A549 (cell line): ENCODE measurements around the gene SLIT3. TPM values are rescaled to one million over a fixed set of nuclear protein-coding genes. Genes with fewer than 3 reads are reported as not detected.
A peak's percentile ranks its signal among the peaks of the same experiment; 100 is the strongest.

ENCODE experiments used
- ATAC-seq, 2 experiments: fragments of 200-7000 bp in 1 of 2; fragments of >200 bp in 1 of 2; cut with Nextera tagmentation in 1 of 2; cut with Tn5 transposase in 1 of 2; 3 replicates each; pipeline versions ENCODE4 v1.8.0 to v1.9.1; 2018 to 2020; ENCODE audit warnings: mild to moderate bottlenecking in 1 of 2, moderate library complexity in 1 of 2
- CTCF ChIA-PET: fragments of 300-600 bp; sonication (Branson Sonifier 250); formaldehyde crosslinking; extraction: SDS; loops from one replicate; lab custom pipeline; 2021; ENCODE audit warnings: antibody characterized with exemption, inconsistent platforms; lab: Yijun Ruan, JAX
- POLR2A ChIA-PET: fragments of 350-600 bp; formaldehyde crosslinking; extraction: SDS; loops from one replicate; lab custom pipeline; 2021; ENCODE audit warnings: antibody characterized with exemption, inconsistent platforms; lab: Yijun Ruan, JAX
- DNase-seq, 2 experiments: peaks; one replicate each; pipeline versions ENCODE4 v3.0.0 to v3.0.0-alpha.2; 2011 to 2016; ENCODE audit warnings: low read depth in 1 of 2, low spot score in 1 of 2
- FAIRE-seq: peaks from 2 replicates; lab custom pipeline; 2011; peaks lifted over from hg19 to GRCh38; lab: Jason Lieb, UNC
- H3K27ac ChIP-seq, 2 experiments: fragments of >200 bp; sonication (Bioruptor Twin); formaldehyde crosslinking; 3 replicates each; pipeline ENCODE4 v1.5.1; 2016 to 2017
- H3K4me1 ChIP-seq: fragments of >200 bp; sonication (Bioruptor Twin); formaldehyde crosslinking; 3 replicates; pipeline ENCODE4 v1.6.1; 2016
- H3K4me2 ChIP-seq: fragments of >200 bp; sonication (Bioruptor Twin); formaldehyde crosslinking; 3 replicates; pipeline ENCODE4 v1.6.1; 2016
- H3K4me3 ChIP-seq: fragments of >200 bp; sonication (Bioruptor Twin); formaldehyde crosslinking; 3 replicates; pipeline ENCODE4 v1.5.1; 2016
- H3K9me3 ChIP-seq: fragments of >200 bp; sonication (Bioruptor Twin); formaldehyde crosslinking; 3 replicates; pipeline ENCODE4 v1.6.1; 2016
- BCL3 ChIP-seq: fragments of >200 bp; sonication (Bioruptor Twin); formaldehyde crosslinking; IDR thresholded peaks from 3 replicates; pipeline ENCODE4 v1.6.1; 2016
- CBX8 ChIP-seq: fragments of 200-600 bp; sonication (generic); IDR thresholded peaks from 2 replicates; pipeline ENCODE4 v1.6.1; 2016
- CTCF ChIP-seq: fragments of >200 bp; sonication (Bioruptor Twin); formaldehyde crosslinking; IDR thresholded peaks from 3 replicates; pipeline ENCODE4 v1.5.1; 2016
- E2F6 ChIP-seq: IDR thresholded peaks from 2 replicates; pipeline ENCODE4 v1.6.1; 2012; ENCODE audit warnings: low read depth, borderline replicate concordance
- EHMT2 ChIP-seq: fragments of 200-600 bp; sonication (generic); IDR thresholded peaks from 2 replicates; pipeline ENCODE4 v1.6.1; 2016; ENCODE audit warnings: antibody characterized with exemption, low read depth, mild to moderate bottlenecking, moderate library complexity
- ESRRA ChIP-seq: fragments of 150-350 bp; IDR thresholded peaks from 2 replicates; pipeline ENCODE4 v1.6.1; 2014; ENCODE audit warnings: mild to moderate bottlenecking, low read length, borderline replicate concordance
- FOSL2 ChIP-seq, 2 experiments: fragments of 450-650 bp in 1 of 2; fragments of >200 bp in 1 of 2; sonication (Bioruptor Twin) in 1 of 2; formaldehyde crosslinking; IDR thresholded peaks; 2 replicates each; pipeline versions ENCODE4 v1.5.0 to v1.6.1; 2016 to 2020; ENCODE audit warnings: mild to moderate bottlenecking in 1 of 2, moderate library complexity in 1 of 2
- GATA3 ChIP-seq: IDR thresholded peaks from 2 replicates; pipeline ENCODE4 v1.6.1; 2012; ENCODE audit warnings: borderline replicate concordance
- HDAC2 ChIP-seq: fragments of 200-600 bp; sonication (generic); IDR thresholded peaks from 2 replicates; pipeline ENCODE4 v1.6.1; 2016
- JUNB ChIP-seq: fragments of >200 bp; sonication (Bioruptor Twin); formaldehyde crosslinking; IDR thresholded peaks from 2 replicates; pipeline ENCODE4 v1.6.1; 2016
- MAX ChIP-seq: IDR thresholded peaks from 2 replicates; pipeline ENCODE4 v1.6.1; 2012
- MYC ChIP-seq: IDR thresholded peaks from 2 replicates; pipeline ENCODE4 v1.6.1; 2012; ENCODE audit warnings: mild to moderate bottlenecking, inconsistent platforms, low read length, improper control_type of control experiment, borderline replicate concordance
- NPAS2 ChIP-seq: fragments of 250-450 bp; sonication (Bioruptor Pico); IDR thresholded peaks from 2 replicates; pipeline ENCODE4 v1.8.0; 2022; ENCODE audit warnings: mild to moderate bottlenecking, moderate library complexity, borderline replicate concordance
- POLR2A ChIP-seq: IDR thresholded peaks from 2 replicates; pipeline ENCODE4 v1.6.1; 2012; ENCODE audit warnings: mild to moderate bottlenecking, low read length
- POLR2AphosphoS2 ChIP-seq: conservative IDR thresholded peaks from 2 replicates; pipeline ENCODE4 v1.6.1; 2012; ENCODE audit warnings: low read length, improper control_type of control experiment, inconsistent platforms
- RARB ChIP-seq: fragments of 250-450 bp; sonication (Bioruptor Pico); IDR thresholded peaks from 2 replicates; pipeline ENCODE4 v1.8.0; 2021; ENCODE audit warnings: mild to moderate bottlenecking, moderate library complexity
- RFX5 ChIP-seq: fragments of 450-650 bp; IDR thresholded peaks from 2 replicates; pipeline ENCODE4 v1.7.1; 2014; ENCODE audit warnings: antibody characterized with exemption, mild to moderate bottlenecking, moderate library complexity
- RNF2 ChIP-seq: fragments of 200-600 bp; sonication (generic); IDR thresholded peaks from 2 replicates; pipeline ENCODE4 v1.6.1; 2016; ENCODE audit warnings: low read depth, mild to moderate bottlenecking, antibody characterized with exemption, moderate library complexity, borderline replicate concordance
- SREBF2 ChIP-seq: fragments of 450-650 bp; IDR thresholded peaks from 2 replicates; pipeline ENCODE4 v1.6.1; 2014; ENCODE audit warnings: mild to moderate bottlenecking, moderate library complexity
- TFCP2L1 ChIP-seq: fragments of 250-450 bp; sonication (Bioruptor Pico); IDR thresholded peaks from 2 replicates; pipeline ENCODE4 v1.5.0; 2021; ENCODE audit warnings: mild to moderate bottlenecking
- ZC3H11A ChIP-seq: fragments of 450-650 bp; IDR thresholded peaks from 2 replicates; pipeline ENCODE4 v1.6.1; 2014; ENCODE audit warnings: antibody characterized with exemption, mild to moderate bottlenecking
- ZNF302 ChIP-seq: fragments of 250-450 bp; sonication (Bioruptor Pico); IDR thresholded peaks from 2 replicates; pipeline ENCODE4 v1.9.0; 2021; ENCODE audit warnings: inconsistent platforms, mild to moderate bottlenecking, moderate library complexity
- WGBS: methylation state at CpG from one replicate; pipeline ENCODE4 v1.1.6; 2017; ENCODE audit errors: missing lambda C conversion rate; 5-methylcytosine and 5-hydroxymethylcytosine counted together
- polyA plus RNA-seq, 4 experiments: library from polyadenylated mRNA; depleted of rRNA in 3 of 4; stranded (reverse); fragments of >200 nt; fragmentation: RNase III in 1 of 4; extraction: RNeasy Plus Mini Kit Qiagen cat#74134 plus additional on column Dnase treatment in 1 of 4; gene quantifications; 2 replicates in 3 of 4; 3 replicates in 1 of 4; pipeline ENCODE4 v1.2.3, GENCODE V29; 2011 to 2017

Gene SLIT3
- polyA plus RNA-seq, 2 of the 4 experiments (the other 2 are of a cell fraction): 12.7 to 22.9 TPM

GRCh38 chr5:168939887-168940544, 360.9 kb downstream of the SLIT3 start:
- Histone ChIP-seq H3K9me3 (no peaks in the 10 kb centered on the region), H3K4me1 (no peaks in the 10 kb centered on the region)
- FAIRE-seq: no peak

GRCh38 chr5:168939156-168939800, 361.7 kb downstream of the SLIT3 start:
- 84% methylated on average over 9 of the region's 9 CpGs for whole genome bisulfite sequencing
- Histone ChIP-seq H3K4me2 (no peak overlapping the region), H3K4me1 (no peaks in the 10 kb centered on the region), H3K4me3 (no peak overlapping the region), H3K9me3 (no peaks in the 10 kb centered on the region), H3K27ac (no peak overlapping the region)
- ChIA-PET POLR2A (no interaction called here), CTCF (interaction anchor here (1.5 kb wide), 1 partner anchor 48 kb away, joined by 4 read pairs; no protein-coding TSS in a partner anchor)
- ATAC-seq: no peak
- FAIRE-seq: peak; percentile 61
- DNase-seq: no peak
- no peak for TF ChIP-seq ZC3H11A
- no peak for TF ChIP-seq MAX
- no peak for TF ChIP-seq CTCF
- TF ChIP-seq FOSL2 (IDR thresholded peaks at IDR 0.05): no peak
- no peak for TF ChIP-seq FOSL2 (CRISPR knock-in tag; IDR thresholded peaks at IDR 0.05)
- no peak for TF ChIP-seq CBX8
- no peak for TF ChIP-seq RFX5
- TF ChIP-seq NPAS2 (CRISPR knock-in tag): no peak
- TF ChIP-seq HDAC2: no peak
- TF ChIP-seq BCL3: no peak
- TF ChIP-seq SREBF2: no peak

More at GRCh38 chr5:168939887-168940544, 360.9 kb downstream of the SLIT3 start:
- 83% methylated on average over 5 of the region's 5 CpGs for WGBS
- no peak for TF ChIP-seq RARB (CRISPR knock-in tag)
- TF ChIP-seq E2F6: no peak
- no peak for TF ChIP-seq BCL3
- TF ChIP-seq RNF2: no peak
- TF ChIP-seq POLR2AphosphoS2: no peak
- TF ChIP-seq EHMT2: no peak
- TF ChIP-seq MYC: no peak
- no peak for TF ChIP-seq JUNB
- TF ChIP-seq ZNF302 (CRISPR knock-in tag): no peak
- TF ChIP-seq POLR2A: no peak
- no peak for TF ChIP-seq ESRRA
- TF ChIP-seq TFCP2L1 (CRISPR knock-in tag): no peak
- no peak for TF ChIP-seq GATA3
- DNase-seq: no peak
- Histone ChIP-seq H3K27ac (no peak overlapping the region), H3K4me3 (no peak overlapping the region), H3K4me2 (no peak overlapping the region)
- POLR2A ChIA-PET: no interaction called here
- ATAC-seq: no peak
- CTCF ChIA-PET: interaction anchor here (0.6 to 1.5 kb wide), 2 partner anchors 47 to 60 kb away, joined by 3 to 4 read pairs; no protein-coding TSS in a partner anchor
